Measurements from ENCODE around the gene LRRC53.

The LRRC53 gene

GRCh38 chr1:74478979-74479378, 33.4 kb downstream of the LRRC53 start:
- DNase-seq (ENCODE audit: low read depth): no peak
- no peak for TF ChIP-seq CTCF (conservative IDR thresholded peaks at IDR 0.05; ENCODE audit: low read length)
- no peak overlapping the region for H3K4me3 ChIP-seq (ENCODE audit: low read length)

- no peak for DNase-seq (ENCODE audit: low read depth)
- TF ChIP-seq CTCF (conservative IDR thresholded peaks at IDR 0.05; ENCODE audit: low read length): no peak
These were observed 37.8 kb downstream of the LRRC53 start for GRCh38 chr1:74474585-74474984.

GRCh38 chr1:74471470-74471869, 40.9 kb downstream of the LRRC53 start:
- no peak for DNase-seq (ENCODE audit: low read depth)
- no peak for TF ChIP-seq CTCF (conservative IDR thresholded peaks at IDR 0.05; ENCODE audit: low read length)
- no peak overlapping the region for H3K4me3 ChIP-seq (ENCODE audit: low read length)

More at GRCh38 chr1:74474585-74474984, 37.8 kb downstream of the LRRC53 start:
- no peak overlapping the region for H3K4me3 ChIP-seq (ENCODE audit: low read length)

- TF ChIP-seq CTCF (conservative IDR thresholded peaks at IDR 0.05; ENCODE audit: low read length): no peak
- DNase-seq (ENCODE audit: low read depth): no peak
- H3K4me3 ChIP-seq (ENCODE audit: low read length): no peak overlapping the region
These were observed 41.5 kb downstream of the LRRC53 start for GRCh38 chr1:74470936-74471335.

GRCh38 chr1:74470251-74470650, 42.2 kb downstream of the LRRC53 start:
- H3K4me3 ChIP-seq (ENCODE audit: low read length): no peak overlapping the region
- TF ChIP-seq CTCF (conservative IDR thresholded peaks at IDR 0.05; ENCODE audit: low read length): no peak
- no peak for DNase-seq (ENCODE audit: low read depth)

GRCh38 chr1:74468982-74469603, 43.3 kb downstream of the LRRC53 start:
- peak; percentile 51 for DNase-seq (ENCODE audit: low read depth)
- TF ChIP-seq CTCF (conservative IDR thresholded peaks at IDR 0.05; ENCODE audit: low read length): peak; percentile 78
- H3K4me3 ChIP-seq (ENCODE audit: low read length): no peak overlapping the region

GRCh38 chr1:74467786-74468377, 44.5 kb downstream of the LRRC53 start:
- DNase-seq (ENCODE audit: low read depth): no peak
- no peak for TF ChIP-seq CTCF (conservative IDR thresholded peaks at IDR 0.05; ENCODE audit: low read length)
- no peak overlapping the region for H3K4me3 ChIP-seq (ENCODE audit: low read length)
